ENCODE results near the gene ARL3.

GRCh38 chr10:102657451-102657850, 56.7 kb downstream of the ARL3 start:
- TF ChIP-seq, protein P1, sequence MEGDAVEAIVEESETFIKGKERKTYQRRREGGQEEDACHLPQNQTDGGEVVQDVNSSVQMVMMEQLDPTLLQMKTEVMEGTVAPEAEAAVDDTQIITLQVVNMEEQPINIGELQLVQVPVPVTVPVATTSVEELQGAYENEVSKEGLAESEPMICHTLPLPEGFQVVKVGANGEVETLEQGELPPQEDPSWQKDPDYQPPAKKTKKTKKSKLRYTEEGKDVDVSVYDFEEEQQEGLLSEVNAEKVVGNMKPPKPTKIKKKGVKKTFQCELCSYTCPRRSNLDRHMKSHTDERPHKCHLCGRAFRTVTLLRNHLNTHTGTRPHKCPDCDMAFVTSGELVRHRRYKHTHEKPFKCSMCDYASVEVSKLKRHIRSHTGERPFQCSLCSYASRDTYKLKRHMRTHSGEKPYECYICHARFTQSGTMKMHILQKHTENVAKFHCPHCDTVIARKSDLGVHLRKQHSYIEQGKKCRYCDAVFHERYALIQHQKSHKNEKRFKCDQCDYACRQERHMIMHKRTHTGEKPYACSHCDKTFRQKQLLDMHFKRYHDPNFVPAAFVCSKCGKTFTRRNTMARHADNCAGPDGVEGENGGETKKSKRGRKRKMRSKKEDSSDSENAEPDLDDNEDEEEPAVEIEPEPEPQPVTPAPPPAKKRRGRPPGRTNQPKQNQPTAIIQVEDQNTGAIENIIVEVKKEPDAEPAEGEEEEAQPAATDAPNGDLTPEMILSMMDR (IDR thresholded peaks at IDR 0.05), result no peak
- TF ChIP-seq POLR2A (IDR thresholded peaks at IDR 0.05), result no peak

Data from sigmoid colon (tissue), 3 donors.